Measurements from ENCODE around the gene LPAR3.

GRCh38 chr1:84792421-84792820 lies 100.6 kb downstream of the LPAR3 start:
- no peak for TF ChIP-seq CTCF (conservative IDR thresholded peaks at IDR 0.05; ENCODE audit: low read depth, low read length)
- no peak for TF ChIP-seq EZH2 (IDR thresholded peaks at IDR 0.05; ENCODE audit: borderline replicate concordance, low read depth, low read length, poor library complexity, severe bottlenecking)

Data from A673 (cell line).